H9 (cell line): ENCODE results near the gene MCU. TPM values are rescaled to one million over a fixed set of nuclear protein-coding genes. Genes with fewer than 3 reads are reported as not detected.

ENCODE experiments used
- DNase-seq: peaks from one replicate; pipeline ENCODE4 v3.0.0-alpha.2; 2017
- H2AFZ ChIP-seq: one replicate; pipeline ENCODE4 v1.6.1; 2013; ENCODE audit warnings: mild to moderate bottlenecking, low read length, control low read depth, moderate library complexity
- H2AK5ac ChIP-seq: 2 replicates; pipeline ENCODE4 v1.6.1; 2013; ENCODE audit warnings: low read length, control low read depth, mixed read lengths; ENCODE audit not compliant: insufficient read length
- H2BK120ac ChIP-seq: one replicate; pipeline ENCODE4 v1.6.1; 2013; ENCODE audit warnings: low read depth, mild to moderate bottlenecking, low read length, control low read depth, inconsistent platforms; ENCODE audit not compliant: poor library complexity, severe bottlenecking
- H2BK12ac ChIP-seq: 2 replicates; pipeline ENCODE4 v1.6.1; 2013; ENCODE audit warnings: low read length, control low read depth, mixed read lengths, low read depth; ENCODE audit not compliant: insufficient read length
- H2BK15ac ChIP-seq: 2 replicates; pipeline ENCODE4 v1.6.1; 2013; ENCODE audit warnings: low read depth, low read length, control low read depth
- H2BK20ac ChIP-seq: one replicate; pipeline ENCODE4 v1.6.1; 2013; ENCODE audit warnings: low read depth, mild to moderate bottlenecking, low read length, control low read depth, inconsistent platforms; ENCODE audit not compliant: poor library complexity, severe bottlenecking
- H2BK5ac ChIP-seq: 2 replicates; pipeline ENCODE4 v1.6.1; 2013; ENCODE audit warnings: low read length, control low read depth, mixed read lengths; ENCODE audit not compliant: insufficient read length
- H3K14ac ChIP-seq: 2 replicates; pipeline ENCODE4 v1.6.1; 2013; ENCODE audit warnings: low read length, control low read depth; ENCODE audit not compliant: insufficient read depth
- H3K18ac ChIP-seq: 2 replicates; pipeline ENCODE4 v1.6.1; 2013; ENCODE audit warnings: low read depth, mild to moderate bottlenecking, mixed read lengths, low read length, control low read depth; ENCODE audit not compliant: insufficient read length
- H3K23ac ChIP-seq: 2 replicates; pipeline ENCODE4 v1.6.1; 2013; ENCODE audit warnings: low read length, control low read depth, mixed read lengths, low read depth; ENCODE audit not compliant: insufficient read length
- H3K23me2 ChIP-seq: 2 replicates; pipeline ENCODE4 v1.6.1; 2013; ENCODE audit warnings: low read depth, mild to moderate bottlenecking, mixed read lengths, low read length, control low read depth; ENCODE audit not compliant: insufficient read length, poor library complexity, severe bottlenecking
- H3K27ac ChIP-seq: 2 replicates; pipeline ENCODE4 v1.5.1; 2013; ENCODE audit warnings: low read length, control low read depth, mixed read lengths, low read depth; ENCODE audit not compliant: insufficient read length
- H3K27me3 ChIP-seq: 2 replicates; pipeline ENCODE4 v1.6.1; 2013; ENCODE audit warnings: low read length, control low read depth, inconsistent platforms; ENCODE audit not compliant: insufficient read depth
- H3K4ac ChIP-seq: 2 replicates; pipeline ENCODE4 v1.6.1; 2013; ENCODE audit warnings: low read depth, mild to moderate bottlenecking, control low read depth, inconsistent platforms, low read length, moderate library complexity
- H3K4me1 ChIP-seq: 2 replicates; pipeline ENCODE4 v1.6.1; 2013; ENCODE audit warnings: low read length, control low read depth, inconsistent platforms; ENCODE audit not compliant: insufficient read depth
- H3K4me2 ChIP-seq: 2 replicates; pipeline ENCODE4 v1.6.1; 2013; ENCODE audit warnings: low read length, control low read depth, mixed read lengths; ENCODE audit not compliant: insufficient read length, insufficient read depth
- H3K56ac ChIP-seq: 2 replicates; pipeline ENCODE4 v1.6.1; 2013; ENCODE audit warnings: low read depth, mild to moderate bottlenecking, mixed read lengths, low read length, control low read depth; ENCODE audit not compliant: insufficient read length
- H3K79me1 ChIP-seq: 2 replicates; pipeline ENCODE4 v1.6.1; 2013; ENCODE audit warnings: low read depth, mild to moderate bottlenecking, moderate library complexity, low read length, control low read depth, inconsistent platforms; ENCODE audit not compliant: insufficient read depth, poor library complexity, severe bottlenecking
- H3K79me2 ChIP-seq: 2 replicates; pipeline ENCODE4 v1.6.1; 2013; ENCODE audit warnings: low read length, control low read depth, inconsistent platforms; ENCODE audit not compliant: insufficient read depth
- H3K9ac ChIP-seq: 2 replicates; pipeline ENCODE4 v1.6.1; 2013; ENCODE audit warnings: low read length, control low read depth, mixed read lengths; ENCODE audit not compliant: insufficient read length; ENCODE audit errors: extremely low read depth
- H3K9me3 ChIP-seq: one replicate; pipeline ENCODE4 v1.6.1; 2013; ENCODE audit warnings: low read depth, low read length, inconsistent platforms; ENCODE audit not compliant: control insufficient read depth
- H3T11ph ChIP-seq: one replicate; pipeline ENCODE4 v1.6.1; 2013; ENCODE audit warnings: mild to moderate bottlenecking, low read length, control low read depth, inconsistent platforms
- H4K20me1 ChIP-seq: one replicate; pipeline ENCODE4 v1.6.1; 2013; ENCODE audit not compliant: control insufficient read depth, insufficient read length, insufficient read depth
- H4K5ac ChIP-seq: 2 replicates; pipeline ENCODE4 v1.6.1; 2013; ENCODE audit warnings: low read depth, mild to moderate bottlenecking, mixed read lengths, low read length, control low read depth; ENCODE audit not compliant: insufficient read length
- H4K8ac ChIP-seq: replicated peaks from 2 replicates; pipeline ENCODE4 v1.6.1; 2013; ENCODE audit warnings: low read length, control low read depth, mixed read lengths, low read depth; ENCODE audit not compliant: insufficient read length
- H4K91ac ChIP-seq: 2 replicates; pipeline ENCODE4 v1.6.1; 2013; ENCODE audit warnings: low read depth, mild to moderate bottlenecking, moderate library complexity, mixed read lengths, low read length, control low read depth; ENCODE audit not compliant: insufficient read length
- H3K27ac Mint-ChIP-seq, 3 experiments: 2 replicates in 2 of 3; 3 replicates in 1 of 3; pipeline ENCODE4 v1.8.0; 2020 to 2021; ENCODE audit warnings: mixed read lengths in 3 of 3, mild to moderate bottlenecking in 1 of 3, moderate library complexity in 1 of 3
- H3K27me3 Mint-ChIP-seq: 2 replicates; pipeline ENCODE4 v1.8.0; 2021; ENCODE audit warnings: low read depth, mild to moderate bottlenecking, moderate library complexity, mixed read lengths
- H3K36me3 Mint-ChIP-seq, 3 experiments: 2 replicates in 2 of 3; 3 replicates in 1 of 3; pipeline ENCODE4 v1.8.0; 2020 to 2021; ENCODE audit warnings: low read depth in 3 of 3, mixed read lengths in 3 of 3; ENCODE audit not compliant: insufficient read depth in 1 of 3
- H3K4me1 Mint-ChIP-seq, 2 experiments: 2 replicates each; pipeline ENCODE4 v1.8.0; 2020; ENCODE audit warnings: mixed read lengths in 2 of 2
- H3K4me3 Mint-ChIP-seq, 2 experiments: 2 replicates in 1 of 2; 3 replicates in 1 of 2; pipeline ENCODE4 v1.8.0; 2020 to 2021; ENCODE audit warnings: mild to moderate bottlenecking in 2 of 2, mixed read lengths in 2 of 2, moderate library complexity in 1 of 2
- H3K9me3 Mint-ChIP-seq, 2 experiments: 2 replicates in 1 of 2; 3 replicates in 1 of 2; pipeline ENCODE4 v1.8.0; 2020; ENCODE audit warnings: mild to moderate bottlenecking in 2 of 2, mixed read lengths in 2 of 2, moderate library complexity in 1 of 2
- CTCF ChIP-seq: fragments of 200-600 bp; sonication (generic); conservative IDR thresholded peaks from 3 replicates; pipeline ENCODE4 v1.8.0; 2021; ENCODE audit warnings: antibody characterized with exemption, mild to moderate bottlenecking
- WGBS: extraction: QIAGEN DNeasy Blood & Tissue Kit; methylation state at CpG from one replicate; pipeline ENCODE4 v1.1.7; 2013; ENCODE audit warnings: missing lambda C conversion rate, low lambda C conversion rate, mixed read lengths; ENCODE audit not compliant: insufficient read length; ENCODE audit errors: extremely low coverage; 5-methylcytosine and 5-hydroxymethylcytosine counted together
- total RNA-seq: library from RNA; stranded (reverse); gene quantifications from 2 replicates; pipeline ENCODE4 v1.2.1, GENCODE V29; 2021

The MCU gene
- total RNA-seq, 1 experiment from 2014 or later: 36.6 TPM

DNA sequence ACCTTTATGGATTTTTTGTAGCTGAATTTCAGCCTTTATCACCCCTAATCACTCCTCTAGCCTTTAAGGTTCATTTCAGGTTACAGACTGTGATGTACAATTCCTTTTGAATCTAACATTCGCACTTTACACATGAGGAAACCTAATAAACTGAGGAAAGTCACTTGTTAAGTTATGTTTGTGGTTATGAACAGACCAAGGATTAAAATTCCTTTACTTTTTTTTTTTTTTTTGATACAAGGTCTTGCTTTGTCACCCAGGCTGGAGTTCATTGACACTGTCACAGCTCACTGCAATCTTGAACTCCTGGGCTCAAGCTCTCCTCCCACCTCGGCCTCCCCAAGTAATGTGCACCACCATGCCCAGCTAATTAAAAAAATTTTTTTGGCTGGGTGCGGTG lies 3.6 kb downstream of the MCU start:
- Mint-ChIP-seq H3K4me1 (peaks cover 21 to 32% of the 10 kb centered on the region in 2 experiments), H3K36me3 (no peaks in the 10 kb centered on the region), H3K27ac (no peak overlapping the region), H3K4me3 (no peak overlapping the region), H3K27me3 (no peaks in the 10 kb centered on the region), H3K9me3 (no peaks in the 10 kb centered on the region; a peak in 1 of 5 replicates)
- no peak overlapping the region for H3K4ac ChIP-seq
- H3K27ac ChIP-seq: no peak overlapping the region
- H3K79me1 ChIP-seq: peaks cover 4% of the 10 kb centered on the region
- no peak overlapping the region for H2BK12ac ChIP-seq
- peaks cover 7% of the 10 kb centered on the region for H3K23me2 ChIP-seq
- H3K23ac ChIP-seq: no peak overlapping the region
- H3K56ac ChIP-seq: no peak overlapping the region
- H2BK15ac ChIP-seq: no peak overlapping the region
- H4K5ac ChIP-seq: no peak overlapping the region
- no peak overlapping the region for H3K14ac ChIP-seq
- no peak overlapping the region for H3K4me2 ChIP-seq
- peaks cover 8% of the 10 kb centered on the region; the same call in 1 of the 2 replicates for H3K4me1 ChIP-seq
- H2AFZ ChIP-seq: no peak overlapping the region
- no peaks in the 10 kb centered on the region for H4K20me1 ChIP-seq
- H2AK5ac ChIP-seq: no peak overlapping the region
- no peak overlapping the region for H2BK5ac ChIP-seq
- TF ChIP-seq CTCF: no peak
- H3K79me2 ChIP-seq: peaks cover 24% of the 10 kb centered on the region; the same call in 1 of the 2 replicates
- no peaks in the 10 kb centered on the region for H3K27me3 ChIP-seq
- no peak for DNase-seq
- H3K9me3 ChIP-seq: no peaks in the 10 kb centered on the region
- H4K8ac ChIP-seq: no peak overlapping the region
- H3K9ac ChIP-seq: no peak overlapping the region
- no peak overlapping the region for H4K91ac ChIP-seq
- H3T11ph ChIP-seq: no peak overlapping the region
- WGBS: no CpG with 5 or more reads among the region's 3 CpGs
- no peak overlapping the region for H3K18ac ChIP-seq
- no peak overlapping the region for H2BK20ac ChIP-seq
- no peak overlapping the region for H2BK120ac ChIP-seq
